Cerebellar cortex (tissue), 1 donor: Measurements from ENCODE around the gene IL10RB.
"Not testable (repeated sequence)": the region's sequence is repeated elsewhere in the genome, so short reads cannot be mapped to it uniquely, and the experiment has no call there.

Source experiments
- DNase-seq: peaks from one replicate; pipeline ENCODE4 v3.0.0-alpha.2; 2015; ENCODE audit warnings: low spot score

IL10RB gene

DNA sequence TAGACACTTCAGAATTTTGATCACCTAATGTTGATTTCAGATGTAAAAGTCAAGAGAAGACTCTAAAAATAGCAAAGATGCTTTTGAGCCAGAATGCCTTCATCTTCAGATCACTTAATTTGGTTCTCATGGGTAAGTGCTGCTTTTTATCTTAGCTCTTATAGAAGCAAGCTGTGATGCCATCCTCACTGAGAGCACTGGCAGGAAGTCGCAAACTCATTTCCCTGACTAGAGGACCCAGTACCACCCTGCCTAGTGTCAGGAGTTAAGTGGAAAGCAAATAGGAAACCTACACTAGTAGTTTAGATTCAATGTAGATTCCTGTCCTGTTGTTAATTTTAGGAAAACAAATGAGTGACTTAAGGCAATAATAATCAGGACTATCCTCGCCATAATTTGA lies 24.3 kb upstream of the IL10RB start:
- no peak for DNase-seq

- not testable (repeated sequence) for DNase-seq
Observed at GRCh38 chr21:33242846-33243245, 23.3 kb upstream of the IL10RB start.

DNA sequence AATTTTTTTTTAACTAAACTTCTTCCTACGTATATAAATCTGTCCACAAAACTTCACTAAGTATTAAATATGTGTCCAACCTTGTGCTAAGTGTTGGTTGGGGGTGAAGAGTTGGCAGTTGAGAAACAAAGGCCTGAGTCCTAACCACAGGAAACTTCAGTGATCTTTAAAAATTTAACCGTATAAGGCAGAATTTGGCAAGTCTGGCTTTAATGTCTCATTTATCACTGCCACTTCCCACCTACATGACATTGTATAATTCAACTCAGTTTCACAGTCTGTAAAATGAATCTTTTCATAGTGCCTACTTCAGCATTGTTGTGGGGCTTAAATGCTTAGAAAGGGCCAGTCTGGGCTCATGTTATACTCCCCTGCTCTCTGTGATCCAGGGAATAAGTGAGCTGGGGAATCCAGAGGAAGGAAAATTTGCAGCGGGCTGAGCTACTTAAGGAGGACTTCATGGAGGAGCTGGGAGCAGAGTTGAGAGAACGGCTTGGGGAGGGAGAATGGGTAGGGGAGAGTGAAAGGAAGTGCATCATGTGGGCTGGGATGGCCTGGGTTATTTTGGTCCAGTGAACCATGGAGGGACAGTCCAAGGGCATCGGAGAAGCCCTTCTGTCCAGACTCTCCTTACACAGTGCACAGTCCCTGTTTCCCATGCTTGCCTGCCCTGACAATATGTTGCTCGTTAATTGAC lies 21.9 kb upstream of the IL10RB start:
- no peak for DNase-seq

DNA sequence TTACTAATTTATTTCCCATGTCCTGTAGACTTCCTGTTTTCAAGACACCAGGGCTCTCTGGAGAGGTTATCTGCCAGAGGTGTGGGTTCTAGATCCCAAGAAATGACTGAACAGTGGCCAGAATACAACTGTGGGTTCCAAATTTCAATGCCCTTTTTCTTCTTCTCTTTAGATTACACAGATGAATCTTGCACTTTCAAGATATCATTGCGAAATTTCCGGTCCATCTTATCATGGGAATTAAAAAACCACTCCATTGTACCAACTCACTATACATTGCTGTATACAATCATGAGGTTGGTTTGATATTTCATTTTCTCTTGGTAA lies 21.4 kb upstream of the IL10RB start:
- DNase-seq, result no peak

DNA sequence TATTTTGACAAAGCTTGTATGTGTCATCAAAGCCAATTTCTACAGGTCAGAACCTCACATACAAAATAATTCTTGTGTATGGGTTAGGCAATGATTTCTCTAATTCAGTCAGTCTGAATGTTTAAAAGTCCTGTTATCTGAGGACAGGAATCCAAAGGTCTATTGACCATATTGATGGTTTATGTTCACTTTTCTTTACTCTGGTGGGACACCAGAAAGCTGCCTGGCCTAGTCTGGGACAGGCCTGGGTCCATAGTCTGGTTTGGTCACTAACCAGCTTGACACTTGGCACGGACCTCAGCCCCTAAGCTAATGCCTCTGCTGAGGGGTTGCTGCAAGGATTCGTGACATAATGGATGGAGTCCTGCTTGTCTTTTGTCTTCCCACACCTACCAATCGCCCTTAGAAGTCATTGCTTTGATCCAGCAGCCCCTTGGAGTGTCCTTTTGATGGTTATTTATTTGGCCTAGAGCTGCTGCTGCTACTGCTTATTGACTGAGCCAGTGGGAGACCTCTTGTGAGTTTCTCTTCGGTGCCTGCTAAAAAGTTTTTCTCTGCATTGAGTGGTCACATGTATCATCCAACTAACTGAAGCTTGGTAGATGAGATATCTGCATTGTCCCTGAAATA lies 20.8 kb upstream of the IL10RB start:
- no peak for DNase-seq

GRCh38 chr21:33246506-33246905 lies 19.7 kb upstream of the IL10RB start:
- DNase-seq, result no peak

DNA sequence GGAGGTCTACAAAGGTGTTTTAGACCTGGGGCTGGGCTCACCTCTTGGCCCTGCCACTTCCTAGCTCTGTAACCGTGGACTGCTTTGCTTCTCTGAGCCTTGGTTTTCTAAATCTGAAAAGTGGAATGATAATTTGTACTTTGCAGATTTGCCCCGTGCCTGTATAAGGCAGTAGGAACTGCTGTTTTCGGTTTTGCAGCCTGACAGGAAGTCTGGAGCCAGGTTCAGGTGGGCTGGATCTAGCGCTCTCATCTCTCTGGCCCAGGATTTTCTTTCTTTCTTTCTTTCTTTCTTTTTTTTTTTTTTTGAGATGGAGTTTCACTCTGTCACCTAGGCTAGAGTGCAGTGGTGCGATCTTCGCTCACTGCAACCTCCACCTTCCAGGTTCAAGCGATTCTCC lies 19.2 kb upstream of the IL10RB start:
- DNase-seq, result no peak

- DNase-seq, result no peak
Observed at GRCh38 chr21:33247599-33247998, 18.6 kb upstream of the IL10RB start.

- no peak for DNase-seq
Observed at GRCh38 chr21:33249331-33250002, 16.7 kb upstream of the IL10RB start.

DNA sequence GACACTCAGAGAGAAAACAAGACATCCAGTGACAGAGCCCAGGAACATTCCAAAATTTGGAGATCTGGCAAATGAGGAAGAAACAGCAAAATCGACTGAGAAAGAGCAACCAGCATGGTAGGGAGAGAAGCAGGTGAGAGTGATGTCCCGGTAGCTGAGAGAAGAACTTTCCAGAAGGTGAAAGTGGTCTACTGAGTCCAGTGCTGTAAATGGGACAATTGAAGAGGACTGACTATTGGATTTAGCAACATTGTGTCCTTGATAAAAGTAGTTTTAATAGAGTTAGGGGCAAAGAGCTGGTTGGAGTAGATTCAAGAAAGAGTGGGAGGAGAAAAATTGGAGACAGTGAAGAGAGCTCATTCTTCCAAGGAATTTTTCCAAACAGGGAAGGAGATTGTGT lies 15.0 kb upstream of the IL10RB start:
- no peak for DNase-seq

DNA sequence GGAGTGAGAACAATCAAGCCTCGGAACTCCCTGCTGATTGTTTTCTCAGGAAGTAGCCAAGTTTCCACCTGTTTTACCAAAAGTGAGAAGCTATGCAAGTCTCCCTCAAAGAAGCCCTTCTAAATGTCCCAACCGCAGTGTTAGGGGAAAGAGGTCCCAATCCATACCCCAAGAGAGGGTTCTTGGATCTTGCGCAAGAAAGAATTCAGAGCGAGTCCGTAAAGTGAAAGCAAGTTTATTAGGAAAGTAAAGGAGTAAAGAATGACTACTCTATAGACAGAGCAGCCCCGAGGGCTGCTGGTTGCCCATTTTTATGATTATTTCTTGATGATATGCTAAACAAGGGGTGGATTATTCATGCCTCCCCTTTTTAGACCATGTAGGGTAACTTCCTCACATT lies 12.8 kb upstream of the IL10RB start:
- not testable (repeated sequence) for DNase-seq

DNA sequence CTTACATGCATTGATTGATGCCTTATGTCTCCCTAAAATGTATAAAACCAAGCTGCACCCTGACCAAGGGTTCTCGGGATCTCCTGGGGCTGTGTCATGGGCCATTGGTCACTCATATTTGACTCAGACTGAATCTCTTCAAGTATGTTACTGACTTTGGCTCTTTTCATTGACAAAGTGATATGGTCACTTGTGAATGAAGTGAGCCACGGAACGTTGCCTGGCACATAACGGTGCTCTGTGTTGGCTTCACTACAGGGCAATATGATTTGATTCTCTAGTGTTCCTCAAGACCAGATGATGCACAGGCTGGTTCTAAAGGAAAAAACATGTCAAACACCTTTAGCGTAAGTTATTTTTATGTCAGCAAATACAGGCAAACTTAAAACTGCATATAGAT lies 11.4 kb upstream of the IL10RB start:
- DNase-seq, result no peak

DNA sequence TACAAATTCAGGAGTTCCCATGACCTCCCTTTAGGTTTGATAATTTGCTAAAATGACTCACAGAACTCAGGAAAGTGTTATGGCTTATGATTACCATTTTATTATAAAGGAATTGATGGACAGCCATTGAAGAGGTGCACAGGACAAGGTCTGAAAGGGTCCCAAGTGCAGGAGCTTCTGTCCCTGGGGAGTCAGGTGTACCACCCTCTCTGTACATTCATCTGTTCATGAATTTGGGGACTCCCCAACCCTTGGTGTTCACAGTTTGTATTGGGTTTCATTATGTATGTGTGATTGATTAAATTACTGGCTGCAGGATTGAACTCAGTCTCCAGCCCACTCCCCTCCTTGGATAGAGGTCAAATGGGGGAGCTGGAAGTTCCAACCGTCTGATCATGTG lies 10.8 kb upstream of the IL10RB start:
- DNase-seq, result no peak

DNA sequence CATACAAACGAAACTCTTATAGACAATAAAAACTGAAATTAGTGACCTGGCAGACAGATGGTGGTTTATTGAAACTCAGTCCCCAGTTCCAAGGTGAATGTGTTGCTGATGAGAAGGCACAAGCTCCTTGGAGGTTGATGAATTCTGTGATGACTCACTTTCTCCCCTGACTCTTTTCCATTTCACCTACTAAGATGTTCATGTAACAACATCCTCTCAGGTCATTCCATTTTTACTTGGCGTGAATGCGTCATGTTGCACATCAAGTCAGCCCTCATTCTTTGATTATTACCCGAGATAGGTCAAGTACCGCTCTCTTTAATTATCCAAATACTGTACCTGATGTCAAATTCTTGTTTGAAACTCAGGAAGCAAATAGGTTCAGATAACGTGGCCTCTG lies 10.1 kb upstream of the IL10RB start:
- no peak for DNase-seq

DNA sequence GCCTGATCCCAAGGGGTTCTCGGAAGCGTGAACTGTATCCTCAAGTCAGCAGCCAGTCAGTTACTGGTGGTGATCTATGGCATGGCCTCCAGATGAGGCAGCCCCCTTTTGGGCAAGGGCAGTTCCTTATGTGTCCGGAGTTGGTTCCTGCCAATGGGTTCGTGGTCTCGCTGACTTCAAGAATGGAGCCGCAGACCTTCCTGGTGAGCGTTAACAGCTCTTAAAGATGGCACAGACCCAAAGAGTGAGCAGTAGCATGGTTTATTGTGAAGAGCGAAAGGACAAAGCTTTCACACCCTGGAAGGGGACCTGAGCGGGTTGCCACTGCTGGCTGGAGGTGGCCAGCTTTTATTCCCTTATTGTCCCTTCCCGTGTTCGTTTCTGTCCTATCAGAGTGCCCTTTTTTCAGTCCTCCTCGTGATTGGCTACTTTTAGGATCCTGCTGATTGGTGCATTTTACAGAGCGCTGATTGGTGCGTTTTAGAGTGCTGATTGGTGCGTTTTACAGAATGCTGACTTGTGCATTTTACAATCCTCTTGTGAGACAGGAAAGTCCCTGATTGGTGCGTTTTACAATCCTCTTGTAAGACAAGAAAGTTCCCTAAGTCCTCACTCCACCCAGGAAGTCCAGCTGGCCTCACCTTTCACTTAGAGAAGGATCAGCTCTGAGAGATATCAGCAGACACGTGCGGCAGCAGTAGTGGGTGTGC lies 8.9 kb upstream of the IL10RB start:
- no peak for DNase-seq

DNA sequence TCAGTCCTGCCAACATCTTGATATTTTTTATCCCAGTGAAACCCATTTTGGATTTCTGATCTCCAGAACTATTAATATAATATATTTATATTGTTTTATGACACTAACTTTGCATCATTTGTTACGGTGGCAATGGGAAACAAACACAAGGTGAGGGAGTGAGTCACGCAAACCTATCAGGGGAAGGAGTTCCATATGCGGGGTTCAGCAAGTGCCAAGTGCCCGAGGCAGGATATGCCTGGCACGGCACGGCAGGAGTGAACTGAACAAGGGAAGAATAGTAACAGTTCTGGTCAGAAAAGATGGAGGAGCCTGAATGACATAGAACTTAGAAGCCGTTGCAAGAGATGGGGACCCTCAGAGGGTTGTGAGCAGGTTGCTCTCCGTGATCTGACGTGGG lies 7.7 kb upstream of the IL10RB start:
- DNase-seq, result no peak

- DNase-seq, result no peak
Observed at GRCh38 chr21:33259428-33259827, 6.7 kb upstream of the IL10RB start.

- DNase-seq, result no peak
Observed at GRCh38 chr21:33259995-33260394, 6.2 kb upstream of the IL10RB start.

DNA sequence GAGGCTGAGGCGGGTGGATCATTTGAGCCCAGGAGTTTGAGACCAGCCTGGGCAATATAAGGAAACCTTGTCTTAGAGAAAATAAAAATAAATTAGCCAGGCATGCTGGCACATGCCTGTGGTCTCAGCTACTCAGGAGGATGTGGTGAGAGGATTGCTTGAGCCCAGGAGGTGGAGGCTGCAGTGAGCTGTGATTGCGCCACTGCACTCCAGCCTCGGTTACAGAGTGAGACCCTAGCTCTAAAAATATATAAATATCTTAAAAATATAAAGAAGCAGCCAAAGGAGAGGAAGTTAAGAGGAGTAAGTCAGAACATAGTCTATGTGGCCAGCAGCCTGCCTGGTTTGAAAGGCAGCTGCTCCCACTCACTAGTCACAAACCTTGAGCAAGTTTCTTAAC lies 4.5 kb upstream of the IL10RB start:
- DNase-seq, result no peak

GRCh38 chr21:33262921-33263320 lies 3.2 kb upstream of the IL10RB start:
- DNase-seq, result no peak

GRCh38 chr21:33264561-33264960 lies 1.6 kb upstream of the IL10RB start:
- DNase-seq, result no peak

- DNase-seq, result no peak
Observed at GRCh38 chr21:33265664-33266049, 510 bp upstream of the IL10RB start.

DNA sequence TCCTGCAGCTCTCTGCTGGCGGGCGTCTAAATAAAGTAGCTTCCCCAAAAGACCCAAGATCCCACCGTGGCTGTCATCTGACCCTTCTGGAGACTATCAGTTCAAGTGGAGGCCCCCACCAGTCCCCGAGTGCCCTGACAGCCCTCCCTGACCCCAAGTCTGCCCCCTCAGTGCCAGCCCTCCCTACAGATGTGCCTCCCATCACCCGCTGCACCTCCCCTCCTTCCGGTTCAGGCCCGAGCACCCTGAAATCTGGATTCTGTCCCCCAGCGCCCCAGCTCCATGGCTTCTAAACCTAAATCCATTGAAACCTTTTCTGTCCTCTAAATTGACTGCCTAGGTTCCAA lies 595 bp downstream of the IL10RB start:
- no peak for DNase-seq
